ENCODE results near the gene HS2ST1. TPM values are rescaled to one million over a fixed set of nuclear protein-coding genes. Genes with fewer than 3 reads are reported as not detected.
A peak's percentile ranks its signal among the peaks of the same experiment; 100 is the strongest.

HS2ST1 gene
- total RNA-seq, 3 donors from 2014 or later: 17.7 to 18.0 (median 17.8) TPM

- Histone ChIP-seq H3K4me3 (no peak overlapping the region), H3K27ac (no peak overlapping the region), H3K9me3 (no peaks in the 10 kb centered on the region), H3K4me1 (no peaks in the 10 kb centered on the region), H3K27me3 (no peaks in the 10 kb centered on the region), H3K36me3 (no peaks in the 10 kb centered on the region)
- peak in 2 of 3 donors; percentile 41 to 42 for TF ChIP-seq CTCF (IDR thresholded peaks at IDR 0.05)
- no peak for TF ChIP-seq POLR2A (IDR thresholded peaks at IDR 0.05)
- intact Hi-C loops (cut with DNase I; ENCODE audit: low total_unique reads): no loop called here
- DNase-seq (ENCODE audit: low spot score in 2 of 2): no peak
These were observed 50.8 kb downstream of the HS2ST1 start for GRCh38 chr1:86965012-86965826.

GRCh38 chr1:86965827-86966182 lies 51.4 kb downstream of the HS2ST1 start:
- H3K27ac ChIP-seq: no peak overlapping the region
- H3K27me3 ChIP-seq: no peaks in the 10 kb centered on the region
- no peak for TF ChIP-seq CTCF (IDR thresholded peaks at IDR 0.05)
- TF ChIP-seq POLR2A (IDR thresholded peaks at IDR 0.05): no peak
- TF ChIP-seq POLR2AphosphoS5 (IDR thresholded peaks at IDR 0.05): no peak
- H3K36me3 ChIP-seq: no peaks in the 10 kb centered on the region
- no peaks in the 10 kb centered on the region for H3K9me3 ChIP-seq
- no peak for DNase-seq (ENCODE audit: low spot score in 2 of 2)
- no peak overlapping the region for H3K4me3 ChIP-seq
- intact Hi-C loops (cut with DNase I; ENCODE audit: low total_unique reads): no loop called here
- no peaks in the 10 kb centered on the region for H3K4me1 ChIP-seq

DNA sequence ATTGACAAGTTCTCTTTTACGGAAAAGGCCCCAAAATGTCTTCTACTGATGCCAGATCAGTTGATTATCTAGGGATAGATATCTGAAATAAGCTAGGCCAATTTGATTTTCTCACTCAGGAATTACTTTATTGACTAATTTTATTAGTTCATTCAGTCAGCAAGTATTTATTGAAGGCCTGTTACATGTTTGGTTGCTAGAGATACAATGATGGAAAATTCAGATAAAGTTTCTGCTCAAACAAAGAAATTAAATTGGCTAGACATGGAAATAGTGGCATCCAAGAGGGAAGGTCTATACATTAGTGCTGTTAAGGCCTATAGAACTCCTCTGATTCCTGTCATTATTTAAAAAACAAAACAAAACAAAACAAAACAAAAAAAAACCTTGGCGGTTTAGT lies 56.5 kb downstream of the HS2ST1 start:
- no peaks in the 10 kb centered on the region for H3K27me3 ChIP-seq
- H3K9me3 ChIP-seq: no peaks in the 10 kb centered on the region
- TF ChIP-seq POLR2AphosphoS5 (IDR thresholded peaks at IDR 0.05) (no peak), POLR2A (IDR thresholded peaks at IDR 0.05) (no peak), CTCF (IDR thresholded peaks at IDR 0.05) (no peak)
- intact Hi-C loops (cut with DNase I; ENCODE audit: low total_unique reads): loop anchor here (10.0 kb wide), 1 partner anchor 136 kb away; no protein-coding TSS in a partner anchor
- DNase-seq (ENCODE audit: low spot score in 2 of 2): no peak
- no peaks in the 10 kb centered on the region for H3K36me3 ChIP-seq
- H3K4me1 ChIP-seq: no peaks in the 10 kb centered on the region
- H3K4me3 ChIP-seq: no peak overlapping the region
- H3K27ac ChIP-seq: no peak overlapping the region

- H3K4me3 ChIP-seq: no peak overlapping the region
- H3K36me3 ChIP-seq: no peaks in the 10 kb centered on the region
- H3K27me3 ChIP-seq: no peaks in the 10 kb centered on the region
- H3K27ac ChIP-seq: no peak overlapping the region
- H3K9me3 ChIP-seq: no peaks in the 10 kb centered on the region
- H3K4me1 ChIP-seq: no peaks in the 10 kb centered on the region
- TF ChIP-seq POLR2A (IDR thresholded peaks at IDR 0.05) (no peak), CTCF (IDR thresholded peaks at IDR 0.05) (no peak), POLR2AphosphoS5 (IDR thresholded peaks at IDR 0.05) (no peak)
- no peak for DNase-seq (ENCODE audit: low spot score in 2 of 2)
- intact Hi-C loops (cut with DNase I; ENCODE audit: low total_unique reads): loop anchor here (10.0 kb wide), 1 partner anchor 137 kb away; no protein-coding TSS in a partner anchor
These were observed 57.3 kb downstream of the HS2ST1 start for GRCh38 chr1:86971778-86972177.

- Histone ChIP-seq H3K4me3 (no peak overlapping the region), H3K4me1 (no peaks in the 10 kb centered on the region), H3K36me3 (no peaks in the 10 kb centered on the region), H3K27ac (no peak overlapping the region), H3K9me3 (no peaks in the 10 kb centered on the region), H3K27me3 (no peaks in the 10 kb centered on the region)
- TF ChIP-seq CTCF (IDR thresholded peaks at IDR 0.05): no peak
- no peak for TF ChIP-seq POLR2AphosphoS5 (IDR thresholded peaks at IDR 0.05)
- TF ChIP-seq POLR2A (IDR thresholded peaks at IDR 0.05): no peak
- intact Hi-C loops (cut with DNase I; ENCODE audit: low total_unique reads): loop anchor here (10.0 kb wide), 1 partner anchor 137 kb away; no protein-coding TSS in a partner anchor
- DNase-seq (ENCODE audit: low spot score in 2 of 2): no peak
These were observed 57.8 kb downstream of the HS2ST1 start for GRCh38 chr1:86972262-86972661.

Measured in breast epithelium (tissue), 4 donors.